ENCODE data around the gene RMDN2.

RMDN2 gene

GRCh38 chr2:37966326-37966725 lies 41.2 kb downstream of the RMDN2 start:
- Histone ChIP-seq H3K27ac (no peak overlapping the region), H3K4me1 (no peaks in the 10 kb centered on the region), H3K36me3 (no peaks in the 10 kb centered on the region), H3K4me3 (no peak overlapping the region), H3K27me3 (no peaks in the 10 kb centered on the region), H3K9me3 (no peaks in the 10 kb centered on the region)
- intact Hi-C loops (cut with DNase I; ENCODE audit: low total_unique reads) = no loop called here
- no peak for DNase-seq
- TF ChIP-seq CTCF (IDR thresholded peaks at IDR 0.05) = no peak

- TF ChIP-seq CTCF (IDR thresholded peaks at IDR 0.05) = no peak
- intact Hi-C loops (cut with DNase I; ENCODE audit: low total_unique reads) = no loop called here
- Histone ChIP-seq H3K27me3 (no peaks in the 10 kb centered on the region), H3K4me1 (no peaks in the 10 kb centered on the region), H3K9me3 (no peaks in the 10 kb centered on the region), H3K27ac (no peak overlapping the region), H3K36me3 (no peaks in the 10 kb centered on the region), H3K4me3 (no peak overlapping the region)
- no peak for DNase-seq
These were observed 44.6 kb downstream of the RMDN2 start for GRCh38 chr2:37969731-37970130.

- no peak overlapping the region for H3K27ac ChIP-seq
- no peaks in the 10 kb centered on the region for H3K27me3 ChIP-seq
- H3K4me3 ChIP-seq = no peak overlapping the region
- H3K9me3 ChIP-seq = no peaks in the 10 kb centered on the region
- DNase-seq = no peak
- no peak for TF ChIP-seq CTCF (IDR thresholded peaks at IDR 0.05)
- H3K36me3 ChIP-seq = no peaks in the 10 kb centered on the region
- intact Hi-C loops (cut with DNase I; ENCODE audit: low total_unique reads) = no loop called here
- no peaks in the 10 kb centered on the region for H3K4me1 ChIP-seq
These were observed 46.9 kb downstream of the RMDN2 start for GRCh38 chr2:37971971-37972370.

GRCh38 chr2:37973615-37974353 lies 48.7 kb downstream of the RMDN2 start:
- intact Hi-C loops (cut with DNase I; ENCODE audit: low total_unique reads) = no loop called here
- Histone ChIP-seq H3K27me3 (no peaks in the 10 kb centered on the region), H3K4me1 (no peaks in the 10 kb centered on the region), H3K27ac (no peak overlapping the region), H3K4me3 (no peak overlapping the region), H3K9me3 (no peaks in the 10 kb centered on the region), H3K36me3 (no peaks in the 10 kb centered on the region)
- no peak for DNase-seq
- no peak for TF ChIP-seq CTCF (IDR thresholded peaks at IDR 0.05)

GRCh38 chr2:37975808-37976207 lies 50.7 kb downstream of the RMDN2 start:
- no peaks in the 10 kb centered on the region for H3K36me3 ChIP-seq
- H3K4me3 ChIP-seq = no peak overlapping the region
- DNase-seq = no peak
- no peaks in the 10 kb centered on the region for H3K9me3 ChIP-seq
- H3K27ac ChIP-seq = no peak overlapping the region
- no peaks in the 10 kb centered on the region for H3K27me3 ChIP-seq
- TF ChIP-seq CTCF (IDR thresholded peaks at IDR 0.05) = no peak
- H3K4me1 ChIP-seq = no peaks in the 10 kb centered on the region
- intact Hi-C loops (cut with DNase I; ENCODE audit: low total_unique reads) = no loop called here

- H3K4me3 ChIP-seq = no peak overlapping the region
- H3K36me3 ChIP-seq = no peaks in the 10 kb centered on the region
- no peaks in the 10 kb centered on the region for H3K4me1 ChIP-seq
- no peak for DNase-seq
- intact Hi-C loops (cut with DNase I; ENCODE audit: low total_unique reads) = no loop called here
- H3K27ac ChIP-seq = no peak overlapping the region
- no peaks in the 10 kb centered on the region for H3K27me3 ChIP-seq
- no peaks in the 10 kb centered on the region for H3K9me3 ChIP-seq
- no peak for TF ChIP-seq CTCF (IDR thresholded peaks at IDR 0.05)
These were observed 51.3 kb downstream of the RMDN2 start for GRCh38 chr2:37976411-37976810.
